GM19099 (cell line): ENCODE results near the gene PTPRZ1.

Source experiments
- POLR2A ChIP-seq: IDR thresholded peaks from 3 replicates; pipeline ENCODE4 v1.6.1; 2011; ENCODE audit warnings: low read depth; ENCODE audit not compliant: insufficient read length; ENCODE audit errors: extremely low read depth

Gene PTPRZ1

GRCh38 chr7:122082160-122082559, 209.2 kb downstream of the PTPRZ1 start:
- TF ChIP-seq POLR2A = no peak

GRCh38 chr7:122082670-122083069, 209.7 kb downstream of the PTPRZ1 start:
- TF ChIP-seq POLR2A = no peak

- no peak for TF ChIP-seq POLR2A
Observed at GRCh38 chr7:122092964-122093797, 220.2 kb downstream of the PTPRZ1 start.

- no peak for TF ChIP-seq POLR2A
Observed at GRCh38 chr7:122094549-122094948, 221.6 kb downstream of the PTPRZ1 start.

- TF ChIP-seq POLR2A = no peak
Observed at GRCh38 chr7:122095642-122096041, 222.7 kb downstream of the PTPRZ1 start.

GRCh38 chr7:122100021-122100420, 227.1 kb downstream of the PTPRZ1 start:
- TF ChIP-seq POLR2A = no peak

GRCh38 chr7:122103064-122103463, 230.1 kb downstream of the PTPRZ1 start:
- no peak for TF ChIP-seq POLR2A
